Measurements from ENCODE around the gene PDHA2. TPM values are rescaled to one million over a fixed set of nuclear protein-coding genes. Genes with fewer than 3 reads are reported as not detected.

The PDHA2 gene
- total and polyA plus RNA-seq, 2 of the 8 experiments (the other 6 are each of a cell fraction or from before 2014, with no cell fraction given), result not detected

GRCh38 chr4:95831166-95831565 is 8.7 kb upstream of the PDHA2 start:
- H3K27ac ChIP-seq (ENCODE audit: low read depth, low read length), result no peak overlapping the region
- DNase-seq (ENCODE audit: low read depth in 1 of 2, low spot score in 2 of 2) (no peak), FAIRE-seq (no peak)
- no peak overlapping the region for H3K56ac ChIP-seq (replicated peaks; ENCODE audit: insufficient read length, low read depth, low read length)
- no peak overlapping the region for H4K8ac ChIP-seq (ENCODE audit: extremely low read depth, insufficient read depth, low read length)
- H3K36me3 ChIP-seq (ENCODE audit: control insufficient read depth in 2 of 4, insufficient read depth in 4 of 4, low read length in 3 of 4), result no peaks in the 10 kb centered on the region
- H3K23me2 ChIP-seq (ENCODE audit: low read depth, low read length), result no peaks in the 10 kb centered on the region
- H3K9ac ChIP-seq (replicated peaks in 1 of 4; ENCODE audit: extremely low read depth in 1 of 4, low read depth in 3 of 4, low read length in 3 of 4), result no peak overlapping the region
- no peak overlapping the region for H3K4ac ChIP-seq (replicated peaks; ENCODE audit: insufficient read length, low read depth, low read length)
- H3K4me3 ChIP-seq (ENCODE audit: extremely low read depth in 1 of 4, insufficient read depth in 2 of 4, low read depth in 3 of 4, low read length in 4 of 4), result no peak overlapping the region
- H2BK20ac ChIP-seq (ENCODE audit: low read length), result no peak overlapping the region
- 70% methylated on average over 4 of the region's 4 CpGs; no CpG with 5 or more reads in 1 of the 2 experiments for WGBS, 2 experiments (ENCODE audit: extremely low coverage in 1 of 2, insufficient coverage in 1 of 2, insufficient read length in 1 of 2, insufficient replicate concordance in 2 of 2, low coverage in 1 of 2, low lambda C conversion rate in 2 of 2, missing lambda C conversion rate in 1 of 2)
- H3K9me3 ChIP-seq (ENCODE audit: insufficient read depth in 2 of 2, low read depth in 1 of 2, low read length in 1 of 2), result no peaks in the 10 kb centered on the region
- H3K27me3 ChIP-seq (replicated peaks in 1 of 4; ENCODE audit: control insufficient read depth in 3 of 4, extremely low read depth in 1 of 4, insufficient read depth in 3 of 4, low read length in 3 of 4), result no peaks in the 10 kb centered on the region
- no peak overlapping the region for H2BK5ac ChIP-seq (ENCODE audit: low read depth, low read length)
- H4K20me1 ChIP-seq (replicated peaks in 1 of 2; ENCODE audit: control insufficient read depth in 1 of 2, insufficient read depth in 2 of 2, low read length in 2 of 2), result no peaks in the 10 kb centered on the region
- no peak overlapping the region for H4K91ac ChIP-seq (replicated peaks; ENCODE audit: insufficient read length, low read length)
- POLR2A ChIA-PET (ENCODE audit: partially characterized antibody), result no interaction called here
- no peak overlapping the region for H2BK12ac ChIP-seq (ENCODE audit: low read depth, low read length)
- H2AK5ac ChIP-seq (ENCODE audit: low read depth, low read length), result no peak overlapping the region
- no peak overlapping the region for H2BK120ac ChIP-seq (replicated peaks; ENCODE audit: low read depth, low read length)
- H3K14ac ChIP-seq (ENCODE audit: insufficient read length), result no peak overlapping the region
- no peak overlapping the region for H4K5ac ChIP-seq (ENCODE audit: insufficient read length, low read depth, low read length)
- CTCF ChIA-PET (ENCODE audit: partially characterized antibody), result interaction anchor here (1.9 kb wide), 1 partner anchor 9 kb away, joined by 7 read pairs; the partner anchor contains the start of gene PDHA2
- H3K4me1 ChIP-seq (replicated peaks in 1 of 4; ENCODE audit: control insufficient read depth in 3 of 4, insufficient read depth in 4 of 4, low read length in 3 of 4), result no peaks in the 10 kb centered on the region
- H3K79me1 ChIP-seq (ENCODE audit: low read depth, low read length), result no peaks in the 10 kb centered on the region
- H3K18ac ChIP-seq (ENCODE audit: extremely low read depth, low read length), result no peak overlapping the region
- no peak overlapping the region for H2AFZ ChIP-seq (ENCODE audit: low read length)
- no peaks in the 10 kb centered on the region for H3K79me2 ChIP-seq (ENCODE audit: control insufficient read depth in 1 of 2, insufficient read depth in 2 of 2, low read length in 2 of 2)
- no peak overlapping the region for H2BK15ac ChIP-seq (ENCODE audit: low read length)
- H3K23ac ChIP-seq (ENCODE audit: insufficient read length), result no peak overlapping the region
- H3K4me2 ChIP-seq (ENCODE audit: insufficient read depth in 1 of 2, low read depth in 2 of 2, low read length in 2 of 2), result no peak overlapping the region
- TF ChIP-seq GTF2F1 (IDR thresholded peaks at IDR 0.05; ENCODE audit: borderline replicate concordance, low read depth, low read length), result no peak
- no peak for TF ChIP-seq POLR2AphosphoS5 (IDR thresholded peaks at IDR 0.05; ENCODE audit: low read depth, low read length)
- TF ChIP-seq CTCF (IDR thresholded peaks at IDR 0.05; ENCODE audit: control extremely low read depth in 1 of 3, insufficient read depth in 1 of 3, low read depth in 1 of 3, low read length in 3 of 3), result no peak
- TF ChIP-seq EZH2 (IDR thresholded peaks at IDR 0.05; ENCODE audit: low read depth, low read length, severe bottlenecking), result no peak
- TF ChIP-seq USF2 (IDR thresholded peaks at IDR 0.05; ENCODE audit: low read length), result no peak
- TF ChIP-seq CEBPB (IDR thresholded peaks at IDR 0.05; ENCODE audit: low read depth, low read length), result no peak
- no peak for TF ChIP-seq BACH1 (IDR thresholded peaks at IDR 0.05; ENCODE audit: low read length)
- no peak for TF ChIP-seq POU5F1 (IDR thresholded peaks at IDR 0.05; ENCODE audit: low read depth, low read length)
- no peak for TF ChIP-seq PHF8 (conservative IDR thresholded peaks at IDR 0.05; ENCODE audit: low read depth, low read length)
